Hypothalamus (tissue), 51 donors: ENCODE results near the gene IL21R.

Source experiments
- DNase-seq, 51 donors: peaks; one replicate each; lab custom pipeline; 2025; lab: John Stamatoyannopoulos, UW

The IL21R gene

GRCh38 chr16:27401768-27402568 lies at the start of gene IL21R:
TSS of gene IL21R (plus strand) at chr16:27402174. CDS start at chr16:27430072, 27,898 bp downstream.
- DNase-seq = peak in 13 of 51 donors; percentile 6 to 43 (median 17)

GRCh38 chr16:27353853-27354252 lies 48.1 kb upstream of the IL21R start:
- DNase-seq = no peak

GRCh38 chr16:27355610-27356009 lies 46.4 kb upstream of the IL21R start:
- peak in 4 of 51 donors; percentile 3 to 13 (median 4) for DNase-seq

- no peak for DNase-seq
Measured at GRCh38 chr16:27356794-27357193, 45.2 kb upstream of the IL21R start.

- no peak for DNase-seq
Measured at GRCh38 chr16:27359051-27359450, 42.9 kb upstream of the IL21R start.

- no peak for DNase-seq
Measured at GRCh38 chr16:27359615-27360014, 42.4 kb upstream of the IL21R start.

- no peak for DNase-seq
Measured at GRCh38 chr16:27361987-27362386, 40.0 kb upstream of the IL21R start.

- DNase-seq = no peak
Measured at GRCh38 chr16:27362570-27363245, 39.3 kb upstream of the IL21R start.

GRCh38 chr16:27363246-27363632 lies 38.7 kb upstream of the IL21R start:
- peak in 1 of 51 donors; percentile 98 for DNase-seq

- DNase-seq = no peak
Measured at GRCh38 chr16:27363797-27364196, 38.2 kb upstream of the IL21R start.

GRCh38 chr16:27364493-27365141 lies 37.4 kb upstream of the IL21R start:
- DNase-seq = peak in 1 of 51 donors; percentile 12

- no peak for DNase-seq
Measured at GRCh38 chr16:27365142-27366089, 36.6 kb upstream of the IL21R start.

GRCh38 chr16:27366687-27367460 lies 35.1 kb upstream of the IL21R start:
- DNase-seq = no peak

GRCh38 chr16:27367461-27368357 lies 34.3 kb upstream of the IL21R start:
- DNase-seq = peak in 33 of 51 donors; percentile 3 to 65 (median 27)

- no peak for DNase-seq
Measured at GRCh38 chr16:27368358-27368722, 33.6 kb upstream of the IL21R start.

- no peak for DNase-seq
Measured at GRCh38 chr16:27369806-27370205, 32.2 kb upstream of the IL21R start.

GRCh38 chr16:27370318-27370717 lies 31.7 kb upstream of the IL21R start:
- DNase-seq = no peak

GRCh38 chr16:27373312-27373711 lies 28.7 kb upstream of the IL21R start:
- DNase-seq = no peak
